Measurements from ENCODE around the gene KRT25.
"Not testable (repeated sequence)": the region's sequence is repeated elsewhere in the genome, so short reads cannot be mapped to it uniquely, and the experiment has no call there.

The KRT25 gene

DNA sequence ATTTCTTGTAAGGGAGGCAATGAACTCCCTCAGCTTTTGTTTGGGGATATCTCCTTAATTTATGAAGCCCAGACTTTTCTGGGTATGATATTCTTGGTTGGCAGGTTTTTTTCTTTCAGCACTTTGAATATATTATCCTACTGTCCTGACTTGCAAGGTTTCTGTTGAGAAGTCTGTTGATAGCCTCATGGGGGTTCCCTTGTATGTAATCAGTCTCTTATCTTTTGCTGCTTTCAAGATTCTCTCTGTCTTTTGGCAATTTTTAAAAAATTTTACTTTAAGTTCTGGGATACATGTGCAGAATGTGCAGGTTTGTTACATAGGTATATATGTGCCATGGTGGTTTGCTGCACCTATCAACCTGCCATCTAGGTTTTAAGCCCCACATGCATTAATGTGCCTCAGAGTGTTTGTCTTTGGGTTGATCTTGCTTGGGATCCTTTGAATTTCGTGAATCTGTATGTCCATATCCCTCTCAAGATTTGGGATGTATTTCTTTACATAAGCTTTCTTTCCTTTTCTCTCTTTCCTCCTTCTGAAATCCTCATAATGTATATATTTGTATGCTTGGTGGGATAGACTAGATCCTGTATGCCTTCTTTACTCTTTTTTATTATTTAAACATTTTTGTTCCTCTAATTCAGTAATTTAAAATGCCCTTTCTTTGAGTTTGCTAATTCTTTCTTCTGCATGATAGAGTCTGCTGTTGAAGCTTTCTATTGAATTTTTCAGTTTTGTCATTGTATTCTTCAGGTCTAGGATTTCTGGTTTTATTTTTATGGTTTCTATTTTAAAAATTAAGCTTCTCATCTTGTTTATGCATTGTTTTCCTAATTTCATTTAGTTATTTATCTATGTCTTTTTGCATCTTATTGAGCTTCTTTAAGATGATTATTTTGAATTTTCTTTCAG, 5.2 kb upstream of the KRT25 start:
- Histone ChIP-seq H3K79me2 (no peaks in the 10 kb centered on the region), H3K9ac (no peak overlapping the region), H3K4me3 (ENCODE audit: low read depth, low read length) (no peak overlapping the region), H2AFZ (no peak overlapping the region), H3K27ac (no peak overlapping the region), H3K4me2 (ENCODE audit: low read length) (no peak overlapping the region), H3K27me3 (ENCODE audit: control insufficient read depth, insufficient read depth, low read length) (no peaks in the 10 kb centered on the region), H3K4me1 (no peaks in the 10 kb centered on the region), H3K9me3 (ENCODE audit: control insufficient read depth, low read length) (no peaks in the 10 kb centered on the region), H3K36me3 (ENCODE audit: control insufficient read depth, insufficient read depth, low read length) (no peaks in the 10 kb centered on the region)
- TF ChIP-seq, protein P1, sequence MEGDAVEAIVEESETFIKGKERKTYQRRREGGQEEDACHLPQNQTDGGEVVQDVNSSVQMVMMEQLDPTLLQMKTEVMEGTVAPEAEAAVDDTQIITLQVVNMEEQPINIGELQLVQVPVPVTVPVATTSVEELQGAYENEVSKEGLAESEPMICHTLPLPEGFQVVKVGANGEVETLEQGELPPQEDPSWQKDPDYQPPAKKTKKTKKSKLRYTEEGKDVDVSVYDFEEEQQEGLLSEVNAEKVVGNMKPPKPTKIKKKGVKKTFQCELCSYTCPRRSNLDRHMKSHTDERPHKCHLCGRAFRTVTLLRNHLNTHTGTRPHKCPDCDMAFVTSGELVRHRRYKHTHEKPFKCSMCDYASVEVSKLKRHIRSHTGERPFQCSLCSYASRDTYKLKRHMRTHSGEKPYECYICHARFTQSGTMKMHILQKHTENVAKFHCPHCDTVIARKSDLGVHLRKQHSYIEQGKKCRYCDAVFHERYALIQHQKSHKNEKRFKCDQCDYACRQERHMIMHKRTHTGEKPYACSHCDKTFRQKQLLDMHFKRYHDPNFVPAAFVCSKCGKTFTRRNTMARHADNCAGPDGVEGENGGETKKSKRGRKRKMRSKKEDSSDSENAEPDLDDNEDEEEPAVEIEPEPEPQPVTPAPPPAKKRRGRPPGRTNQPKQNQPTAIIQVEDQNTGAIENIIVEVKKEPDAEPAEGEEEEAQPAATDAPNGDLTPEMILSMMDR (IDR thresholded peaks at IDR 0.05) = no peak

DNA sequence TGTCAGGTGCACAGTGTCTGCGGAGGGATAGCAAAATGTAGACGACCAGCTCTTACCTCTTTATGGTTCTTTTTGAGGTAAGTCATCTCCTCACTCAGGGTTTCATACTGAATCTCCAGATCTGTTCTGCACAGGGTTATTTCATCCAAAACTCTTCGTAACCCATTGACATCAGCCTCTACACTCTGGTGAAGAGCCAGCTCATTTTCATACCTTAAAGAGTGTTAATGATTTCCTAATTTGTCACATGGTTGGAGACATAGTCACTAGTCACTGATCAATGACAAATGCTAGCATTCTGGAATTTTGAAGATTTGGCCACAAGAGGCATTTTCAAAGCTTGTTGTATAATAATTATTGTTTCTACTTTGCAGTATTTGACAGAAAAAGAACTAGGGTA, 1.3 kb downstream of the KRT25 start:
- no peaks in the 10 kb centered on the region for H3K27me3 ChIP-seq (ENCODE audit: control insufficient read depth, insufficient read depth, low read length)
- H3K4me3 ChIP-seq (ENCODE audit: low read depth, low read length) = no peak overlapping the region
- no peaks in the 10 kb centered on the region for H3K4me1 ChIP-seq
- H2AFZ ChIP-seq = no peak overlapping the region
- no peaks in the 10 kb centered on the region for H3K36me3 ChIP-seq (ENCODE audit: control insufficient read depth, insufficient read depth, low read length)
- no peak overlapping the region for H3K9ac ChIP-seq
- no peaks in the 10 kb centered on the region for H3K79me2 ChIP-seq
- TF ChIP-seq, protein P1 (IDR thresholded peaks at IDR 0.05) = no peak
- H3K4me2 ChIP-seq (ENCODE audit: low read length) = no peak overlapping the region
- H3K9me3 ChIP-seq (ENCODE audit: control insufficient read depth, low read length) = no peaks in the 10 kb centered on the region
- no peak overlapping the region for H3K27ac ChIP-seq

DNA sequence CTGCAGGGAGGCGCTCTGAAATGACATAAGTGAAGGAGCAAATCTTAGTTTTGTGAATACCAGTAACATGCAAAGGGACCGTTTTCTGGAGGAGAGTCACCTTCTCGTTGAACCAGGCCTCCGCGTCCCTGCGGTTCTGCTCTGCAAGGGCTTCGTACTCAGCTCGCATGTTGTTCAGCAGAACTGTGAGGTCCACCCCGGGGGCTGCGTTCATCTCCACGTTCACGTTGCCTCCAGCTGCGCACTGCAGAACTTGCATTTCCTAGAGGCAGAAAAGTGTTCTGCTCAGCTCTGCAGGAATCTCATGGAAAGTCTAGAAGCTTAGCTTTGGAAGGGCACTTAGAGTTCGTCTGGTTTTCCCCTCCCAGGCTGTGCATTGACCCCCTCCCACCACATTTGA, 4.1 kb downstream of the KRT25 start:
- Histone ChIP-seq H3K79me2 (no peaks in the 10 kb centered on the region), H3K27me3 (ENCODE audit: control insufficient read depth, insufficient read depth, low read length) (no peaks in the 10 kb centered on the region), H2AFZ (no peak overlapping the region), H3K36me3 (ENCODE audit: control insufficient read depth, insufficient read depth, low read length) (no peaks in the 10 kb centered on the region), H3K9me3 (ENCODE audit: control insufficient read depth, low read length) (no peaks in the 10 kb centered on the region), H3K9ac (no peak overlapping the region), H3K4me3 (ENCODE audit: low read depth, low read length) (no peak overlapping the region), H3K4me2 (ENCODE audit: low read length) (no peak overlapping the region), H3K4me1 (no peaks in the 10 kb centered on the region), H3K27ac (no peak overlapping the region)
- TF ChIP-seq, protein P1 (IDR thresholded peaks at IDR 0.05) = no peak

DNA sequence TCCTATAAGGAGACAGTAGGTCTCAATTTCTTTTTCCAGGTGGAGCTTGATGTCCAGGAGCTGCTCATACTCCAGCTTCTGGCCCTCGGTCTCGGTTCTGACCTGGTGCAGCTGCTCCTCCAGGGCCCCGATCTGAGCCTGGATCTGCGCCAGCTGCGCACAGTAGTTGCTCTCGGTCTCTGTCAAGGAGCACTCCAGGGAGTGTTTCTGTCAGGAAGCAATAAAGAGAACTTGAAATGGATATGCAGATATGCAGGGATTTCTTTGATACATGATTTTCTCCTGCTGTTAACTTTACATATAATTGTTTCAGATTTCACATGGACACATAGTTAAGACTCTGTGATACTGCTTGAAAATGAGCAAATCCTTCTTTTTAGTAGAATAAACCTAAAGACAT, 4.7 kb downstream of the KRT25 start:
- H2AFZ ChIP-seq = no peak overlapping the region
- H3K4me3 ChIP-seq (ENCODE audit: low read depth, low read length) = no peak overlapping the region
- no peaks in the 10 kb centered on the region for H3K79me2 ChIP-seq
- no peaks in the 10 kb centered on the region for H3K36me3 ChIP-seq (ENCODE audit: control insufficient read depth, insufficient read depth, low read length)
- no peaks in the 10 kb centered on the region for H3K4me1 ChIP-seq
- H3K27ac ChIP-seq = no peak overlapping the region
- no peak overlapping the region for H3K9ac ChIP-seq
- no peak overlapping the region for H3K4me2 ChIP-seq (ENCODE audit: low read length)
- H3K9me3 ChIP-seq (ENCODE audit: control insufficient read depth, low read length) = no peaks in the 10 kb centered on the region
- H3K27me3 ChIP-seq (ENCODE audit: control insufficient read depth, insufficient read depth, low read length) = no peaks in the 10 kb centered on the region
- TF ChIP-seq, protein P1 (IDR thresholded peaks at IDR 0.05) = no peak

DNA sequence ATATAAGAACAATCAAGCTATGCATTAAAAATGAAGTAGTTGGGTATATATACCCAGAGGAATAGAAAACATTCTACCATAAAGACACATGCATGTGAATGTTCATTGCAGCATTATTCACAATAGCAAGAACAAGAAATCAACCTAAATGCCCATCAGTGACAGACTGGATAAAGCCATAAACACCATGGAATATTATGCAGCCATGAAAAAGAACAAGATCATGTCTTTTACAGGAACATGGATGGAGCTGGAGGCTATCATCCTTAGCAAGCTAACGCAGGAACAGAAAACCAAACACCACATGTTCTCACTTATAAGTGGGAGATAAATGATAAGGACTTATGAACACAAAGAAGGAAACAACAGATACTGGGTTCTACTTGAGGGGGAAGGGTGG, 6.5 kb downstream of the KRT25 start:
- H3K27ac ChIP-seq; H3K9ac ChIP-seq; H3K9me3 ChIP-seq (ENCODE audit: control insufficient read depth, low read length); H3K4me1 ChIP-seq; H3K4me2 ChIP-seq (ENCODE audit: low read length); H3K4me3 ChIP-seq (ENCODE audit: low read depth, low read length); H3K79me2 ChIP-seq; H2AFZ ChIP-seq; H3K36me3 ChIP-seq (ENCODE audit: control insufficient read depth, insufficient read depth, low read length); H3K27me3 ChIP-seq (ENCODE audit: control insufficient read depth, insufficient read depth, low read length): not testable (repeated sequence)

All from parathyroid adenoma (tissue), 2 donors.